GM21717 (cell line): ENCODE results near the gene MIXL1.

ENCODE experiments used
- ATAC-seq: cut with Tn5 transposase; IDR thresholded peaks from one replicate; pipeline ENCODE4 v1.9.1; 2021; ENCODE audit warnings: mild to moderate bottlenecking, moderate library complexity; ENCODE audit not compliant: unreplicated experiment

The MIXL1 gene

GRCh38 chr1:226276077-226276682 is 52.7 kb downstream of the MIXL1 start:
- ATAC-seq = no peak
